GM19193 (cell line): ENCODE results near the gene CYBRD1.

ENCODE experiments used
- POLR2A ChIP-seq: IDR thresholded peaks from 4 replicates; pipeline ENCODE4 v1.6.1; 2011; ENCODE audit not compliant: insufficient read depth, insufficient read length; ENCODE audit errors: extremely low read depth

Gene CYBRD1, protein sequence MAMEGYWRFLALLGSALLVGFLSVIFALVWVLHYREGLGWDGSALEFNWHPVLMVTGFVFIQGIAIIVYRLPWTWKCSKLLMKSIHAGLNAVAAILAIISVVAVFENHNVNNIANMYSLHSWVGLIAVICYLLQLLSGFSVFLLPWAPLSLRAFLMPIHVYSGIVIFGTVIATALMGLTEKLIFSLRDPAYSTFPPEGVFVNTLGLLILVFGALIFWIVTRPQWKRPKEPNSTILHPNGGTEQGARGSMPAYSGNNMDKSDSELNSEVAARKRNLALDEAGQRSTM

DNA sequence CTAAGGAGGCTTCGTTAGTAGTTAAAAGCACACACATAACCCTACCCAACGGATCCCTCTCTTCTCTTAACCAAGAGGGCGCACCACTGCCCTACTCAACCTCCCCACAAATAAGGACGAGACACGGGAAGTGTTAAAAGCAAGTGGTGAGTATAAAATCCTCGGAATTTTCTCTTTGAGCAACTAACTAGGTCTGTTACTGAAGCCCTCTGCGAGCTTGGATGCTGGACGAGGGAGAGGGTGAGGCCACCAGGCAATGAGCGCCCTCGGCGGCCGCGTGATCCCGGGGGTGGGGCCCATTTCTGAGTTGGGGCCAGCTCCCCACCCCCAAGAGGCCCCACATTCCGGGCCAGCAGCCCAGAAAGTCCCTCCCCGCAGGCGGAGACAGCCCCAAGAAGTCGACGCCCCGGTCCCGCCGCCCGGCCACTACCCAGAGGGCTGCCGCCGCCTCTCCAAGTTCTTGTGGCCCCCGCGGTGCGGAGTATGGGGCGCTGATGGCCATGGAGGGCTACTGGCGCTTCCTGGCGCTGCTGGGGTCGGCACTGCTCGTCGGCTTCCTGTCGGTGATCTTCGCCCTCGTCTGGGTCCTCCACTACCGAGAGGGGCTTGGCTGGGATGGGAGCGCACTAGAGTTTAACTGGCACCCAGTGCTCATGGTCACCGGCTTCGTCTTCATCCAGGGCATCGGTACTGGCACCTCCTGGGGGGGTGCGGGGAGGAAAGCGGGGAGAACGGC is at the start of gene CYBRD1:
TSS of gene CYBRD1 (plus strand) at position 423 of the 736 bp plus-strand sequence. CDS start at position 495, 72 bp downstream.
- peak; percentile 76 for TF ChIP-seq POLR2A

DNA sequence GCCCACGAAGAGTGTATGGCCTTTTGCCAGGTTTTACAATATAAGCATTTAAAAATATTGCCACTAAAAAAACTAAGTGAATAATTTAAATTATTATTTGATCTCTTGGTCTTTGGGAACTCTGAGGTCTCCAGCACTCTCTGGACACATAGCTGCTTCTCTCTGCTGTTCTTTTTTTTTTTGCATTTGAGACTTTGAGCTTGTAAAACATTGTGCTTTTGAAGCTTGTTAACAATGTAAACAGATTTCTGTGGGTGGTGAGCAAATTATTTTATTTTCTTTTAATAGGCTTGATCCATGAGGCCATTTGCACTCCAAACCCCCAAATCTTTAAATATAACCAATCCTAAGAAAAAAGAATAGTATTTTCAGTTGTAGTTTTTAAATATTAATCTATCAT is 46.3 kb upstream of the CYBRD1 start:
- no peak for TF ChIP-seq POLR2A

DNA sequence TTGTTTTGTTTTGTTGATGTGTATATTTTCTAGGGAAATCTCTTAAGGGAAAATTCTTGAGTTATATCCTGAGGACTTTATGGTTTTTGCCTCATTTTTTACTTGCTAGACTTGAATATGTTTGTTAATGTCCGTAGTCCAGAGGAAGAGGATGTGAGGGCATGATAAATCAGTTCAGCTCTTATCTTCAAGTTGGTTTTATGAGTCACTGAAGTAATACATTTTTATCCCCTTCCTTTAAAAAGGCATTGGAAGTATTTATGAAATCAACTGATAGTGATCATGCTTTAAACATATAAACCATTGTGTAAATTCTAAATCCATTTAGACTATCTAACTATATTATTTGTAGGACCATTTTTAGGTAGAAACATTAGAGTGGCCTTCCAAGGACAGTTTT is 43.9 kb upstream of the CYBRD1 start:
- TF ChIP-seq POLR2A, result no peak

DNA sequence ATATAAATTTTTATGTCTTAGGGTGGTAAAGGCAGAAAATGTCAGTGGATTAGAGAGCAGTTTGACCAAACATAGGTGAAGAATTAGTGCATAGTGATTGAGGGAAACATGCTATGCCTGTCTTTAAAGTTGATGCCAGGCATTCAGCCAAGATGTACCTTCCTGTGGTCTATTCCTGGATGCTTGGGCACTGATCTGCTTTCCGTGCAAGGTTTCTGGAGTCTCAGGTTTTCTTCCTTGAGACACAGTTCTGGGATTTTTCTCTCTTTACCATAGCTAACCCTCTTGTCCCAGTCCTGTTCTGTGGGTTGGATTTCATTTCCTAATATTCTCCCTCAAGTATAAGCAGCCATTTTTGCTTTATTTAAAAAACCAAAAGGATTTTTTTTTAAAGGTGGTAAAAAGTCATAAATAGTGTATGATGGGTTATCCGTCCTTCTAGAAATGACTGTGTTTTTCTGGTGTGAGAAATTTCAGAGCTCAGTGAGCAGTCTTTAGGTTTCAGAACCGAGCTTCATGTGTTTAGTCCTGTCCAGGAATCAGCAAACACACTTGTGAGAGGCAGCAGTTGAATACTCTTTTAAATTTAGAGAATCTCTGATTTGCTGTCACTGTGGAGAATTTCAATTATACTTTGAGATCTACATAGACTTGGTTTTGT is 43.0 kb upstream of the CYBRD1 start:
- no peak for TF ChIP-seq POLR2A

DNA sequence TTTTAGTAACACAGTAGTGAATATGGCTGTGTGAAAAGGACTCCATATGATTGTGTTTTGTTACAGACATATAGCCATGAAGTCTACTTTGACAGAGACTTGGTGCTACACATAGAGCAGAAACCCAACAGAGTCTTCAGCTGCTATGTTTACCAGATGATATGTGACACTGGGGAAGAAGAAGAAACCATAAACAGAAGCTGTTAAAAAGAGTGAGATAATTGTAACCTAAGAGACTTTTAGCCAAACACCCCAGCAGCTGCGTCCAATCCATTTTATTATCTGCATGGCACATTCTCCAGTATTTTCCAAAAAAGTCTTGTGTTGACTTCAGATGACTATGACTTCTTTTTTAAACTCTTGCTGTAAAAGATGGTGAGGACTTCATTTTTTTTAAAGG is 41.4 kb upstream of the CYBRD1 start:
- TF ChIP-seq POLR2A, result no peak

DNA sequence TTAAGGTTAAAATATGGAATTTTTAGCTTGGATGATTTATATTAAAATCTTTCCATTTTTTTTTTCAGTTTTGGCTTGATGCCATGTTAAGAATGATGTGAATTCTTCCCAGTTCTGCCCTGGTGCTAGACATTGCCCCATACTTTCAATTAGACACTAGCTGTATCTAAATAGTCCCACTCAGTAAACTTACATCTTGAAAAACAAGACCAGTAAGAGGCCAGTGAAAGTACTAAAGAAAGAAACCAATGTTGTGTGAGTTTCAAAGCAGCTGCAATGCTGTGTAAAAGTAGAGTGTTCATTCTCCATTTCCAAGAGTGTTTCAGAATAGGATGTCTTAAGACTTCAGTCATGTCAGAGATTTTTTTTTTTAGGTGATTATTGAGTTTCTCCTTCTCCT is 40.0 kb upstream of the CYBRD1 start:
- TF ChIP-seq POLR2A, result no peak

DNA sequence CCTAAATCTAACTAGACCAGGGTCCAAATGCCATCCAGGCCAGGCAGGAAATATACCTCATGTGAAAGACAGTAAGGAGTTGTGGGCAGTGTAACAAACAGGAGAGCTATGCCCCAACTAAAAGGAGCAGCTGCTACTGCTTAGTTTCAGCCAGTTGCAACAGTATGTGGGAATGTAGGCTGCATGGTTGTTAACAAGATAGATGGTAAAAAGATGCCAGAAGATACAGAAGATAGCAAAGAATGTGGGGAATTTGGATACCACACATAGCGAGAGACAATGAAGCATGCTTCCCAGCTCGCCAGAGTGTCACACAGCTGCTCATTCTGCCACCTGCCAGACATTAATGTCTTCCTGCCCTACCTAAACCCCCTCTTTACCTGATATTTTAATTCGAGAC is 39.4 kb upstream of the CYBRD1 start:
- no peak for TF ChIP-seq POLR2A

DNA sequence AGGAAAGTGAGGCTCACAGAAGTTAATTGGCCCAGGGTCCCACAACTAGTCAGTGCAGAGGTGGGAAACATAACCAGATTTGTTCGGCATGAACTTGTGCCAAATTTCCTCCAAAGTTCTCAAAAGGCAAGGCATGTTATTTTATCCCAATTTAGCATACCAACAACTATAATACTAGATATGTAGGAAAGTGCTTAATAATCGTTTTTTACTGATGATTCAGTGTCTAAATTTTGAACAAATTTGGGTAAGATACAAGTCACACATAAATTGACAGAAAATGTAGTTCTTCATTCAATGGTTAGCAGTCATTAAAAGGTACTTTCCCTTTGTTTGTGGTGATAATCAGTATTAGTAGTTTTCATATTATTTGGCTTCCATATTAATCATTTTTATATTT is 38.5 kb upstream of the CYBRD1 start:
- no peak for TF ChIP-seq POLR2A

DNA sequence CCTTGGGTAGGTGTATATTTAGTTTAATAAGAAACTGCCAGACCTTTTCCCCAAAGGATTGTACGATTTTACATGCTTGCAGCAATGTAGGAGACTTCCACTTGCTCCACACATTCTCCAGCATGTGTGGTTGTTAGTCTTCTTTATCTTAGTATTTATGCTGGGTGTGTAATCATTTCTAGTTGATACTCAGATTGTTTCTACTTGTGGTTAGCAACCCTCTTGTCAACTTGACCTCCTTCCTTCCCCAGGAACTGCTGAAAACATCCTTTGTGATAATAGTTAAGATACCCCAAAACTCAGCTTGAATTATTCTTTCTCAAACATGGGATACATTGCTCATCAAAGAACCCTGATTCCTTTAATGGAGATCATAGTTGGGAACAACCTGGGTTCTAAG is 37.2 kb upstream of the CYBRD1 start:
- no peak for TF ChIP-seq POLR2A

DNA sequence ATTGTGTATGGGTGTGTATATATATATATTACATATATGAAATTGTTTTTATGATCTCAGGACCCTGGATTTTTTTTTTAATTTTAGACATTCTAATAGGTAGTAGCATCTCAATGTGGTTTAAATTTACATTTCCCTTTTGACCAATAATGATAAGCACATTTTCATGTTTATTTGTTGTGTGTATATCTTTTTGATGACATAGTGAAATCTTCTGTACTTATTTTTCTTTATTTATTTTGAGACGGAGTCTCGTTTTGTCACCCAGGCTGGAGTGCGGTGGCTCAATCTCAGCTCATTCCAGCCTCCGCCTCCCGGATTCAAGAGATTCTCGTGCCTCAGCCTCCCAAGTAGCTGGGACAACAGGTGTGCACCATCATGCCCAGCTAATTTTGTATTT is 35.1 kb upstream of the CYBRD1 start:
- TF ChIP-seq POLR2A, result no peak

DNA sequence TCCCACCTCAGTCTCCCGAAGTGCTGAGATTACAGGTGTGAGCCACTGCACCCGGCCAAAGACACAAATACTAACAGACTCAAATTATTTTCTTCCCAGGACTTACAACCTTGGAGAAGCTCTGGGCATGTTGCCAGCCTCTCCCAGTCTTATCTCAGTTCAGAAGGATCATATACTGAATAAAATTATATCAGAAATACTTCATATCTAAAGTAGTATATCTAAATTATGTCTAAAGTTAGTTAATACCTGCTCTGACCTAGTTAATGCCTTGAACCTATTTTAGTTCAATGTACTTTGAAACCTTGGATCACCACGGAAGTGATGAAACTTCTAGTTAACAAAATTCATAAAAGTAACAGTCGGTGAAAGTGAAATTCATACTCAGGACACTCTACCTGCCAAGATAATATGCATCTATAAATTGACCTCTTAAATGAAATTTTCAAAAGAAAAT is 34.4 kb upstream of the CYBRD1 start:
- no peak for TF ChIP-seq POLR2A

DNA sequence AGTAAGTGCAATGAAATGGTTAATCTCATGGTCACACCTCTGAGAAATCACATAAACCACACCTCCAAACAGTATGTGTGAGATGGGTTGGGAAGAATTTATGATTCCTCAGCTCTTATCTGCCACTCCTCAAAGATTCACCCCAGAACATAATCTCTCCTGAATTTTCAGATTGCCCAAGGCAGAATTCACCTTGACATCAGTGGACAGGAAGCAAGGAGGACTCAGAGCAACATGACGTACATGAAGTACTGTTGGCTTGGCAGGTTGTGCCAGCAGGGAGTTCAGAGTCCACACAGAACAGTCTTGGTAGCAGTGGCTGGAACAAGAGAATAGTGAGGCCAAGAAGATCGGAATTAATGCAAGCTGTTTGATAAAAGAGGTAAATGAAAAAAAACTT is 31.7 kb upstream of the CYBRD1 start:
- no peak for TF ChIP-seq POLR2A

DNA sequence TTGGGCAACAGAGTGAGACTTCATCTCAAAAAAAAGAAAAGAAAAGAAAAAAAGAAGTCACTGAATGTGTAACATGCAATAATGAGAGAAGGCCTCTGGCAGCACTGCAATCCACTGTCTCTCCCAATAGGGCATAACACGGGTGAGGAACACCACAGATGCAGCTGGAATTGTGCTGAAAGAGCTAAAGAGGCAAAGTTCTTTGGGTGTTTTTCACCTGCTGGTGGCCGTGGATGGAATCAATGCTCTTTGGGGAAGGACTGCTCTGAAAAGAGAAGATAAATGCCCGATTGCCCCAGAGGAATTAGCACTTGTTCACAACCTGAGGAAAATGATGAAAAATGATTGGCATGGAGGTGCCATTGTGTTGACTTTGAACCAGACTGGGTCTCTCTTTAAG is 31.0 kb upstream of the CYBRD1 start:
- no peak for TF ChIP-seq POLR2A

DNA sequence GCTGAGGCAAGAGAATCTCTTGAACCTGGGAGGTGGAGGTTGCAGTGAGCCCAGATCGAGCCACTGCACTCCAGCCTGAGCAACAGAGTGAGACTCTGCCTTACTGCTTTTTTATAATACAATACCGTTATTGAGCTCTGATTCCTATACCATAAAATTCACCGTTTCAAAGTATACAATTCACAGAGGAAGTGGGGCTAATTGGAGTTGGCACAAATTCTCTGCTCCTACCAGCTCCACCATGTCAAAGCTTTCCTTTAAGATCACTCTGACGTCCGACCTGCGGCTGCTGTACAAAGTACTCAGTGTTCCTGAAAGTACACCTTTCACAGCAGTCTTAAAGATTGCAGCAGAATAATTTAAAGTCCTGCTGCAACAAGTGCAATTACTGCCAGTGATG is 29.6 kb upstream of the CYBRD1 start:
- no peak for TF ChIP-seq POLR2A

DNA sequence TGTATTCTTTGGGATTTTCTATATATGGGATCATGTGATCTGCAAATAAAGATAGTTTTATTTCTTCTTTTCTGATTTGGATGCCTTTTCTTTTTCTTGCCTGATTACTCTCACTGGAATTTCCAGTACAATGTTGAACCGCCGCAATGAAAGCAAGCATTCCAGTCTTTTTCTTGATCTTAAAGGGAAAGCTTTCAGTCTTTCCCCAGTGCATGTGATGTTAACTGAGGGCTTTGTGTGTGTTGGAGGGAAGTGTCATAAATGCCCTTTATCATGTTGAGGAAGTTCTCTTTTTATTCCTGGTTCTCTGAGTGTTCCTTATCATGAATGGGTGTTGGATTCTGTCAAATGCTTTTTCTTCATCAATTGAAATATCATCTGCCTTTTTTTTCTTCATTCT is 16.9 kb upstream of the CYBRD1 start:
- TF ChIP-seq POLR2A, result no peak
